ENCODE results near the gene ICOSLG.
"Not testable (repeated sequence)": the region's sequence is repeated elsewhere in the genome, so short reads cannot be mapped to it uniquely, and the experiment has no call there.

The ICOSLG gene

GRCh38 chr21:44241281-44241680, 538 bp upstream of the ICOSLG start:
- intact Hi-C loops (cut with DNase I); DNase-seq: not testable (repeated sequence)

DNA sequence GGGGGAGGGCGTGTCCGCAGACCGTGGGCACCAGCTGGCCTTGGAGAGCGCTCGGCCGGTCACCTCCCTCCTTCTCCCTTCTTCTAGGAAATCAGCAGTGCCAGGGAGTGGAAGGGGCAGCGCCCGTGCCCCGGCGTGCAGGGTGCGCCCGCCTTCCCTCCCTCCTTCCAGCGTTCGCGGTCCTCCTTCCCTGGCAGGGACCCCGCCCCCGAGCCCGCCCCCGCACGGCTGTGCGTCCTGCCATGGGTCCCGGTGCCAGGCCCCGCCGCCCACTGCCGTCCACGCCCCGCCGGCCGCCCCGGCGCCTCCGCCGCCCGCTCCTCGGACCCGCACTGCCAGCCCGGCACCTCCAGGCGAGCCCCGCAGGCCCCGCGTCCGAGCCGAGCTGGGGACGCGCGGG, 390 bp downstream of the ICOSLG start:
- intact Hi-C loops (cut with DNase I); DNase-seq: not testable (repeated sequence)

GRCh38 chr21:44229561-44229960, 11.2 kb downstream of the ICOSLG start:
- peak in 2 of 42 donors; percentile 0 to 12 for DNase-seq
- intact Hi-C loops (cut with DNase I), result not testable (repeated sequence)

GRCh38 chr21:44228109-44228508, 12.6 kb downstream of the ICOSLG start:
- DNase-seq; intact Hi-C loops (cut with DNase I): not testable (repeated sequence)

DNA sequence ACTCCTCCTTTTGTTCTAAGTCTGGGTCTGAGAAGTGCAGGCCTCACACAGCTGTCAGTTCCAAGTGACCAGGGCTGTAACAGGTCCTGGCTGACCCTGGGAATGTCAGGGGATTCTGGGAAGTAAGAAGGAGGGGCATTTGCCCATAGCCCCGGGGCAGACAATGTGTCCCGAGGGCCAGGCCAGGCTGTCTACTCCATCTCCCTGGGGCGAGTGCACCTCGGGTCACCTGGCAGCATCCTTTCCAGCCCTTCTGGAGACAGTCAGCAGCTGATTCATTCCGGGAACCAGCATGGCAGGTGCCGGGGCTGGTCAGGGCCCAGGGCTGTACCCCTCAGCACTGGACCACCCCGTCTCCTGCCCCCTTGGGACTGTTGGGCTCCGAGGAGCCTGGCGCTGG, 13.1 kb downstream of the ICOSLG start:
- DNase-seq; intact Hi-C loops (cut with DNase I): not testable (repeated sequence)

- DNase-seq; intact Hi-C loops (cut with DNase I): not testable (repeated sequence)
Measured at GRCh38 chr21:44225605-44226004, 15.1 kb downstream of the ICOSLG start.

- intact Hi-C loops (cut with DNase I); DNase-seq: not testable (repeated sequence)
Measured at GRCh38 chr21:44223334-44223733, 17.4 kb downstream of the ICOSLG start.

DNA sequence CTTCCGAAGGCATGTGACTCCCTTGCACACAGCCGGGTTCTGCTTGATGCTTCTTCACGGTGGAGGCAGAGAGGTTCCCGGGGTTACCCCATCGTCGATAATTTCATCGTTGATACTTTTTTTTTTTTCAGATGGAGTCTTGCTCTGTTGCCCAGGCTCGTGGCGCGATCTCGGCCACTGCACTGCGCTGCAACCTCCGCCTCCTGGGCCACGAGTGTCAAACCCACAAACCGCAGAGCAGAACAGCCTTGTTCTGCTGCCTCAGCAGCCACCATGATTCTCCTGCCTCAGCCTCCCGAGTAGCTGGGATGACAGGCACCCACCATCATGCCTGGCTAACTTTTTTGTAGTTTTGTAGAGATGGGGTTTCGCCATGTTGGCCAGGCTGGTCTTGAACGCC, 20.1 kb downstream of the ICOSLG start:
- intact Hi-C loops (cut with DNase I), result not testable (repeated sequence)

DNA sequence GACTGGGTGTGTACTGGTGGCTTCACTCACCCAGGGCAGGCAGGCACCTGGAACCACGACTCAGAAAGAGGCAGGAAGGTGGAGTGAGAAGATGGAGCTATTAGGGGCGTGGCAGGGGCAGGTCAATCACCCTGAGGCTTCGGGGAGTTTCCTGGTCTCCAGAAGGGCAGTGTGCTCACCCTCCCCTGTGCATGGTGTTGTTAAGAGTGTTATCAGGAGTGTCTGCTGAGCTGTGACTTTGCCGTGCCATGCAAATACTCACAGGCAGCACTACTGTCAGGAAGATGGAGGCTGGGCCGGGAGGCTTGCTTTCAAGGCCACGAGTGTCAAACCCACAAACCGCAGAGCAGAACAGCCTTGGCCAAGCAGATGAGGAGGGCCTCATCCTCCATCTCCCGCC, 22.3 kb downstream of the ICOSLG start:
- DNase-seq; intact Hi-C loops (cut with DNase I): not testable (repeated sequence)

More for the DNA sequence above, 20.1 kb downstream of the ICOSLG start:
- DNase-seq, result not testable (repeated sequence)

GRCh38 chr21:44211978-44212377, 28.8 kb downstream of the ICOSLG start:
- DNase-seq, result not testable (repeated sequence)

DNA sequence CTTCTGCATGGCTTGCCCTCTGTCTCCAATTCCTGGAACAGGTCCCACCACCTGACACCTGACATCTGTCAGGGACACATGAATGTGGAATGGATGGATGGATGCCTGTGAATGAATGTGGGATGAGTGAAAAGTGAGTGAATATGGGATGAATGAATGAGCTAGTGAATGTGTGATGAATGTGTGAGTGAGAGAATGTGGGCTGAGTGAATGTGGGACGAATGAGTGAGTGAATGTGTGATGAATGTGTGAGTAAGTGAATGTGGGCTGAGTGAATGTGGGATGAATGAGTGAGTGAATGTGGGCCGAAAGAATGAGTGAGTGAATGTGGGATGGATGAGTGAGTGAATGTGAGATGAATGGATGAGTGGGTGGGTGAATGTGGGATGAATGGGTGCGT, 29.2 kb downstream of the ICOSLG start:
- intact Hi-C loops (cut with DNase I); DNase-seq: not testable (repeated sequence)

More at GRCh38 chr21:44211978-44212377, 28.8 kb downstream of the ICOSLG start:
- intact Hi-C loops (cut with DNase I), result not testable (repeated sequence)

DNA sequence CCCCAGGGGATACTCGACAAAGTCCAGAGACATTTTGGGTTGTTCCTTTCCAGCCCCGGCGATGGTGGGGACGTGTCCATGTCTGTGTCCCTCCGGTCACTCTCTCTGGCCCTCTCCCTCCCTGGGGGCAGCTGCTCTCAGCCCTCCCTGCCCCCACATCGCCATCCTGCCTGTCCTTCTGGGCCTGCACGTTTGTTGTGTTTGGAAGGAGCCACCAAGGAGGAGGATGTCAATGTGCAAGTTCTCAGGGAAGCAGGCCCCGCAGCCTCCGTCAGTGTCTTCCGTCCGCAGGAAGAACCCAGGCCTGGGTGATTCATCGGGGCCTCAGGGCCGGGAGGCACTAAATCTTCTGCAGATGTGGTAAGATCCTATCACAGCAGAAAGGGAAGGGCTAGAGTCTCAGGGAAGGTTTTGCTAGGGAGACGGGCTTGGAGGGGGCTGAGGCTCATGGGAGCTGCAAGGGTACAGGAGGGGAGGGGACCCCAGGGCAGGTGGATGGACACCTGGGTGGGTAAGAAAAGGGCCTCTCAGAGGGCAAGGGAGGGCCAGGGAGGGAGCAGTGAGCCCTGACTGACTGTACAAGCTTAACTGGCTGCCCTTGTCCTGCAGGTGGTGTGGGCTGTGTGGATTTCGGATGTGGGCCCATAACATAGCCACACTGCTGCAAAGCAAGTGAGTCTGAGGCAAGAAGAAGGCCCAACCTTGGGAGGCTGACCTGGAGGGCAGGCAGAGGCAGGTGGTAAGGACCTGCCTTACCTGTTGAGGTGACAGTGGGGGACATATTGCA, 32.7 kb downstream of the ICOSLG start:
- intact Hi-C loops (cut with DNase I), result not testable (repeated sequence)
- peak in 1 of 42 donors; percentile 3 for DNase-seq

DNA sequence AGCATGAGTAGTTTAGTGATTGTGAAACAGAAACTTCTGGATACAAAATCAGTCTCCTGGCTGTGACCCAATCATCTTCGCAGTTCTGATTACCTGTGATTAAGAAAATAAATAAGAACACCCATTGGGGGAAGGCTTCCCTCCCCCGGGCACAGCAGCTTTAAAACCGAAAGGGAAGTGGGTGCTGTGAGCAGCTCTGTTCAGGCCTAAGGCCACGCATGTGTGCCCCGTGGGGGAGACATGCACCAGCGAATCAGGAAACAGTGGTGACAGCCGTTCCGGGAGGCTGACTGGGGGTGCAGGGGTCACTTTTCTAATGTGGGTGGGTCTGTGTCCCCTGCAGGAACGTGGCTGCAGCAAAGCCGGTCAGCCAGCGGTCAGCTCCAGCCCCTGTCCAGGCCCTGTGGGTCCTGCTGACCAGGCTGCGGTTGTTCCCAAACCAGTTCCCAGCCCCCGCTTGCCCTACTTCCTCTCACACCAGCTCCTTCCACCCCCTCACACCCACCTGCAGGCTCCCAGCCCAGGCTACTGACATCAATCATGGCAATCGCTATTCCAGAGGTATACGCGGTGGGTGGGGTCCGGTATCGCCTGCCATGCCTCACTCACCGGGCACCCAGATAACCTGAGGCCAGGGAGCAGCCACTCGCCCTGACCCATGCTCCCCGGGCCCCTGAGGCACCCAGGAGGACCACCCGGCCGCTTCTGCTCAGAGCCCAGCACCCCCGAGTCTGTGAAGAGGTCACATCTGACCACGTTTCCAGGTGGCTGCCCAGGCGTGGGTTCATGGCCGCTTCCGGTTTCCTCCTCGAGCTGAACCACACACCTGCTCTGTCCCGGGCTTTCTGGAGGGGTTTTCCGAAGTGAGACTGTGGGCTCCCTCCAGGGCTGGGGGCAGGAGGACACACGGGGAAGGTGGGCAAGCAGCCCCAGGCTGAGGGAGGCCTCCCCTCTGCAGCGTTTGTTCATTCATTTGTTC, 33.8 kb downstream of the ICOSLG start:
- DNase-seq; intact Hi-C loops (cut with DNase I): not testable (repeated sequence)

GRCh38 chr21:44206187-44206586, 34.6 kb downstream of the ICOSLG start:
- intact Hi-C loops (cut with DNase I); DNase-seq: not testable (repeated sequence)

DNA sequence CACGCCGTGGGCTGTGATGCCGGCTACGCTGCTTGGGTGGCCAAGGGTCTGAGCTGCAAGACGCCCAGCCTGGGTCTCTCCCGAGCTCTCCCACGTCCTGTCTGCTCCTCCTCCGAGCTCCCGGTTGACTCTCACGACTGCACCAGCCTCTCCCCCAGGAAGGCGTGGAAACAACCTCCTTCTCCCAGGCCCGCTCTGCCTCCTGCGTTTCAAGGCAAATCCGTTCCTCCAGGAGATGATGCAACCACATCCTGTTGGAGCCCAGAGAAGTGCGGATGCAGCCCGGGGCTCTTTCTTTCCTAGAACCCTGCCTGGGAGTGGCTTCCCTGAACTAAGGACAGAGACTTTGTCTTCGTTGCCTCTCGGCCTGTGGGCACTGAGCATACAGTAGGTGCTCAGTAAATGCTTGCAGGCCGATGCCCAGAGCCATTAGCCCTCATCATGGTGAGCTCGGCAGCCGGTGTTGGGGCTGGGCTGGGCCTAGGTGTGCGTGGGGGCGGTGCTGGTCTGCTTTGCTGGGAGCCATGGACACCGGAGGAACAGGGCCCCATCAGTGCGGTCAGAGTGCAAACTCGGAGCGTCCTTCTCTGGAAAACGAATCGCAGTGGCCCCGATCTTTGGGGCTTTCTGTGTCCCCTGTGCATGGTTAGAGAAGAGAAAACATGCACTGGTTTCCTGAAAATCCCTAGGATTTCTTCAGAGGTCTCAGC, 38.0 kb downstream of the ICOSLG start:
- DNase-seq; intact Hi-C loops (cut with DNase I): not testable (repeated sequence)

- peak in 3 of 42 donors; percentile 2 to 24 (median 9) for DNase-seq
- intact Hi-C loops (cut with DNase I), result not testable (repeated sequence)
Measured at GRCh38 chr21:44199997-44200396, 40.7 kb downstream of the ICOSLG start.

- DNase-seq, result peak in 5 of 42 donors; percentile 1 to 20 (median 7)
- intact Hi-C loops (cut with DNase I), result no loop called here
Measured at GRCh38 chr21:44199448-44199847, 41.3 kb downstream of the ICOSLG start.

DNA sequence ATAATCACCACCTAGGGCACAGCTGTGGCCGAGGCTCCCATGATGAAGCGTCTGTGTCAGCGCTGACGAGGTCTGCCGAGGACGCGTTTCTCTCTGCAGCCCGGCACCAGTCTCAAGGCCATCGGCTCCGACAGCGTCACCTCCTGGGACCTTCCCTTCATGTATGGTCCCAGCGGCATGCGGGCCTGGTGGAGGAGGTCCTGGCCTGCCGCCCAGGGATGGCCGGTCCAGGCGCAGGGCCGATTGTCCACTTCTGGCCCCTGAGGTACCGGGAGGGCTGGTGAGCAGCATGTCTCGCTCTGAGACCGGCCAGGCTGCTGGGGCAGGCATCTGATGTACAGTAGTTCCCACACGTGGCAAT, 43.6 kb downstream of the ICOSLG start:
- intact Hi-C loops (cut with DNase I), result not testable (repeated sequence)
- peak in 3 of 42 donors; percentile 1 to 17 (median 11) for DNase-seq
